ENCODE measurements around the gene MB. TPM values are rescaled to one million over a fixed set of nuclear protein-coding genes. Genes with fewer than 3 reads are reported as not detected.

The MB gene
- total RNA-seq, 2 donors from 2014 or later, result 9.9 to 71.8 TPM

DNA sequence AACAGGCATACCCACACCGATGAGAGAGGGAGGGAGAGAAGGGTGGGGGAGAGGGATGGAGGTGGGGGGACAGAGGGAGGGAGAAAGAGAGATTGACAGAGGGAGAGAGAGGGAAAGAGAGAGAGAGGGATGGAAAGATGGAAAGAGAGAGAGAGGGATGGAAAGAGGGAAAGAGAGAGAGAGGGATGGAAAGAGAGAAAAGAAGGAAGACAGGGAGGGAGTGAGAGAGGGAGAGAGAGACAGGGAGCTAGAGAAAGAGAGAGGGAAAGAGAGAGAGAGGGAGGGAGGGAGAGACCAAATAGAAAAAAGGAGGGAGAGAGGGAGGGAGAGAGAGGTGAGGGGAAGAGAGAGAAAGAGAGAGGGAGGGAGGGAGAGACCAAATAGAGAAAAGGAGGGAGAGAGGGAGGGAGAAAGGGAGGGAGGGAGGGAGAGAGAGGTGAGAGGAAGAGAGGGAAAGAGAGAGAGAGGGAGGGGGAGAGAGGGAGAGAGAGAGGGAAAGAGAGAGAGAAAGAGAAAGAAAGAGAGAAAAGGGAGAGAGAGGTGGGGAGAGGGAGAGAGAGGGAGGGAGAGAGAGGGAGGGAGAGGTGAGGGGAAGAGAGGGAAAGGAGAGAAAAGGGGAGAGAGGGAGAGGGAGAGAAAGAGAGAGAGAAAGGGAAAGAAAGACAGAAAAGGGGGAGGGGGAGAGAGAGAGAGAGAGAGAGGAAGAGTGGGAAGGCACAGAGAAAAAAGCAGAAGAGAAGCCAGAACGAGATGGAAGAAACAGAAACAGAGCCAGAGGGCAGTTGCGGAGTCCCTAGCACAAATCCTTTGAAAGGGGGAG is 23.8 kb downstream of the MB start:
- DNase-seq (ENCODE audit: low spot score), result no peak
- Histone ChIP-seq H3K9me3 (no peaks in the 10 kb centered on the region), H3K27ac (peak overlapping the region in 1 of 2 donors; percentile 4), H3K27me3 (replicated peaks; ENCODE audit: insufficient read depth) (no peaks in the 10 kb centered on the region), H3K4me3 (no peak overlapping the region), H3K4me1 (replicated peaks) (no peaks in the 10 kb centered on the region), H3K36me3 (no peaks in the 10 kb centered on the region)
- intact Hi-C loops (cut with DNase I), result no loop called here
- WGBS, result 38% methylated on average over 3 of the region's 3 CpGs
- no peak for TF ChIP-seq CTCF (IDR thresholded peaks at IDR 0.05)
- no peak for TF ChIP-seq POLR2A (IDR thresholded peaks at IDR 0.05)
- TF ChIP-seq POLR2AphosphoS5 (IDR thresholded peaks at IDR 0.05), result no peak

GRCh38 chr22:35592418-35592967 is 24.6 kb downstream of the MB start:
- H3K27me3 ChIP-seq (replicated peaks; ENCODE audit: insufficient read depth), result no peaks in the 10 kb centered on the region
- no peaks in the 10 kb centered on the region for H3K9me3 ChIP-seq
- intact Hi-C loops (cut with DNase I), result no loop called here
- H3K4me3 ChIP-seq, result no peak overlapping the region
- 48% methylated on average over 4 of the region's 4 CpGs for whole genome bisulfite sequencing
- H3K4me1 ChIP-seq (replicated peaks), result peaks cover 5% of the 10 kb centered on the region
- TF ChIP-seq POLR2A (IDR thresholded peaks at IDR 0.05) (no peak), CTCF (IDR thresholded peaks at IDR 0.05) (no peak), POLR2AphosphoS5 (IDR thresholded peaks at IDR 0.05) (no peak)
- no peaks in the 10 kb centered on the region for H3K36me3 ChIP-seq
- peak overlapping the region in 1 of 2 donors; percentile 4 for H3K27ac ChIP-seq
- DNase-seq (ENCODE audit: low spot score), result no peak

- Histone ChIP-seq H3K27ac (peak overlapping the region in 1 of 2 donors; percentile 4), H3K9me3 (no peaks in the 10 kb centered on the region), H3K4me1 (replicated peaks) (peaks cover 7% of the 10 kb centered on the region), H3K36me3 (no peaks in the 10 kb centered on the region), H3K4me3 (no peak overlapping the region), H3K27me3 (replicated peaks; ENCODE audit: insufficient read depth) (no peaks in the 10 kb centered on the region)
- 90% methylated on average over 14 of the region's 14 CpGs for WGBS
- DNase-seq (ENCODE audit: low spot score), result no peak
- intact Hi-C loops (cut with DNase I), result no loop called here
- TF ChIP-seq POLR2AphosphoS5 (IDR thresholded peaks at IDR 0.05), result no peak
- no peak for TF ChIP-seq POLR2A (IDR thresholded peaks at IDR 0.05)
- no peak for TF ChIP-seq CTCF (IDR thresholded peaks at IDR 0.05)
Measured at GRCh38 chr22:35591714-35592417, 25.3 kb downstream of the MB start.

DNA sequence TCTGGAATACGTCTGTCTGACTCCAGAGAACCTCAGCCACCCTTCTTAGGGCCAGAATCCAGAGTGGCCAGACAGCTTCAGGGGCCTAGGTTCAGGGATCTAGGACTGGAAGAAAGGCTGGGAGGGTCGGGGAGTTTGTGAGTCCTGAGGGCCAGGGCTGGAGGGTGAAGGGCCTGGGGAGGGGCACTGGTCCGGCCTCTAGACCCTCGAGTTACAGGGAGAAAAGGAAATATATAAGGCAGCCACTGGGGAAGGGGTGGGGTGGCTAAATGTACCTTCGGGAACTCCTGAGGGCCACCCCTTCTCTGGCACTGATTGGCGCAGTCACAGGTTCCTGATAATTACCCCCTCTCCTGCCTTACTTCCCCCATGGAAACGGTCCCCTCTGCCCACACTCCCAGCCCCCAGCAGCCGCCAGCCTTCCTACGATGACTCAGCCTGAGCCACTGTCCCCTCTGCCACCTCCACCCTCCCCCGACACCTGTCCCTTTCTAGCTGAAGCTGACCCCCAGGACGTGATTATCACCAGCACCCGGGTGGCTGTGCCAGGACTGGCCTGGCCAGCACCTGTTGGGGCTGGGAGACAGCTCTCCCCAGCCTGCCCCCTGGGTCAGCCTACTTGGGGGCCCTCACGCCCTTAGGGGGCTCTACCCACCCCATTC is 26.4 kb downstream of the MB start:
- Histone ChIP-seq H3K9me3 (no peaks in the 10 kb centered on the region), H3K36me3 (no peaks in the 10 kb centered on the region), H3K27ac (no peak overlapping the region), H3K4me3 (no peak overlapping the region), H3K27me3 (replicated peaks; ENCODE audit: insufficient read depth) (no peaks in the 10 kb centered on the region), H3K4me1 (replicated peaks) (peaks cover 7% of the 10 kb centered on the region)
- 75% methylated on average over 13 of the region's 13 CpGs for WGBS
- TF ChIP-seq POLR2A (IDR thresholded peaks at IDR 0.05) (no peak), POLR2AphosphoS5 (IDR thresholded peaks at IDR 0.05) (no peak), CTCF (IDR thresholded peaks at IDR 0.05) (no peak)
- intact Hi-C loops (cut with DNase I), result no loop called here
- DNase-seq (ENCODE audit: low spot score), result no peak

Measured in prostate gland (tissue), 2 donors.